B cell (primary cell): Measurements from ENCODE around the gene AP3B2. TPM values are rescaled to one million over a fixed set of nuclear protein-coding genes. Genes with fewer than 3 reads are reported as not detected.

Source experiments
- ATAC-seq: fragments of 200-7000 bp; cut with Tn5 transposase; one replicate; pipeline ENCODE4 v1.10.0; 2021; ENCODE audit warnings: low read depth, mild to moderate bottlenecking, moderate number of reproducible peaks, moderate library complexity
- CTCF ChIA-PET: fragments of 350-600 bp; sonication (Branson Sonifier 250); formaldehyde crosslinking; loops from one replicate; lab custom pipeline; 2021; ENCODE audit warnings: antibody characterized with exemption, inconsistent platforms; lab: Charles Lee
- POLR2A ChIA-PET: fragments of 350-600 bp; sonication (Branson Sonifier 250); formaldehyde crosslinking; loops from one replicate; lab custom pipeline; 2021; ENCODE audit warnings: antibody characterized with exemption; lab: Charles Lee
- DNase-seq: peaks from one replicate; pipeline ENCODE4 v3.0.0; 2013
- H2AFZ ChIP-seq: 2 replicates; pipeline ENCODE4 v1.6.1; 2012; ENCODE audit warnings: mild to moderate bottlenecking, low read depth, low read length; ENCODE audit not compliant: insufficient read depth, poor library complexity, severe bottlenecking
- H3K27ac ChIP-seq, 2 donors: 1 replicate in 1 of 2; 2 replicates in 1 of 2; pipeline ENCODE4 v1.5.1; 2012 to 2013; ENCODE audit warnings: low read length in 2 of 2, mild to moderate bottlenecking in 2 of 2, moderate library complexity in 1 of 2
- H3K27me3 ChIP-seq, 4 experiments: fragments of 200-600 bp in 1 of 4; sonication (generic) in 1 of 4; replicated peaks in 1 of 4; 1 replicate in 2 of 4; 2 replicates in 2 of 4; pipeline versions ENCODE4 v1.6.1 to v1.7.0; 2013 to 2016; ENCODE audit warnings: low read length in 3 of 4, mild to moderate bottlenecking in 2 of 4, mixed read lengths in 1 of 4, moderate library complexity in 1 of 4; ENCODE audit not compliant: insufficient read depth in 4 of 4, control insufficient read depth in 3 of 4; ENCODE audit errors: control extremely low read depth in 1 of 4
- H3K36me3 ChIP-seq, 2 experiments: replicated peaks in 1 of 2; 1 replicate in 1 of 2; 2 replicates in 1 of 2; pipeline versions ENCODE4 v1.6.1 to v1.7.1; 2013; ENCODE audit warnings: low read length in 1 of 2; ENCODE audit not compliant: insufficient read depth in 2 of 2, control insufficient read depth in 1 of 2; ENCODE audit errors: control extremely low read depth in 1 of 2, extremely low read depth in 1 of 2
- H3K4me1 ChIP-seq, 2 donors: fragments of 200-600 bp in 1 of 2; sonication (generic) in 1 of 2; 1 replicate in 1 of 2; 2 replicates in 1 of 2; pipeline versions ENCODE4 v1.5.1 to v1.6.1; 2013 to 2017; ENCODE audit warnings: low read length in 2 of 2; ENCODE audit not compliant: control insufficient read depth in 2 of 2, insufficient read depth in 2 of 2
- H3K4me2 ChIP-seq: replicated peaks from 2 replicates; pipeline ENCODE3; 2012; ENCODE audit warnings: mild to moderate bottlenecking, low read depth, low read length; ENCODE audit not compliant: poor library complexity, severe bottlenecking
- H3K4me3 ChIP-seq, 5 experiments: fragments of 200-600 bp in 1 of 5; sonication (generic) in 1 of 5; 1 replicate in 3 of 5; 2 replicates in 2 of 5; pipeline versions ENCODE4 v1.5.1 to v1.7.0; 2011 to 2016; ENCODE audit warnings: low read length in 4 of 5, mild to moderate bottlenecking in 4 of 5, low read depth in 2 of 5, control low read depth in 1 of 5, moderate library complexity in 1 of 5; ENCODE audit not compliant: insufficient read depth in 1 of 5; ENCODE audit errors: control extremely low read depth in 1 of 5, extremely low read depth in 1 of 5
- H3K79me2 ChIP-seq: fragments of 200-600 bp; sonication (generic); one replicate; pipeline ENCODE4 v1.6.0; 2016; ENCODE audit warnings: low read length; ENCODE audit not compliant: control insufficient read depth, insufficient read depth
- H3K9ac ChIP-seq: fragments of 200-600 bp; sonication (generic); 2 replicates; pipeline ENCODE4 v1.6.1; 2017; ENCODE audit warnings: mild to moderate bottlenecking, low read length, moderate library complexity
- H3K9me3 ChIP-seq, 3 donors: one replicate each; pipeline versions ENCODE4 v1.6.1 to v1.7.1; 2013; ENCODE audit warnings: low read length in 2 of 3; ENCODE audit not compliant: control insufficient read depth in 2 of 3, insufficient read depth in 1 of 3; ENCODE audit errors: control extremely low read depth in 1 of 3
- H4K20me1 ChIP-seq: 2 replicates; pipeline ENCODE4 v1.6.0; 2012; ENCODE audit warnings: mild to moderate bottlenecking, low read length; ENCODE audit not compliant: insufficient read depth, control insufficient read depth, poor library complexity, severe bottlenecking
- H3K27ac Mint-ChIP-seq: one replicate; pipeline ENCODE4 v1.8.0; 2021; ENCODE audit warnings: mixed read lengths
- H3K27me3 Mint-ChIP-seq: one replicate; pipeline ENCODE4 v1.8.0; 2021; ENCODE audit warnings: mixed read lengths
- H3K4me1 Mint-ChIP-seq: one replicate; pipeline ENCODE4 v1.8.0; 2021; ENCODE audit warnings: mixed read lengths
- H3K4me3 Mint-ChIP-seq: one replicate; pipeline ENCODE4 v1.8.0; 2021; ENCODE audit warnings: mixed read lengths
- H3K9me3 Mint-ChIP-seq: one replicate; pipeline ENCODE4 v1.8.0; 2022; ENCODE audit warnings: mixed read lengths; ENCODE audit not compliant: insufficient read depth
- EZH2 ChIP-seq: IDR thresholded peaks from 2 replicates; pipeline ENCODE4 v1.6.1; 2012; ENCODE audit warnings: borderline replicate concordance, low read depth, mild to moderate bottlenecking, moderate library complexity, low read length; ENCODE audit not compliant: insufficient read depth, poor library complexity, severe bottlenecking
- WGBS: methylation state at CpG from one replicate; pipeline ENCODE4 v1.1.5; 2013; ENCODE audit warnings: missing lambda C conversion rate; ENCODE audit not compliant: insufficient coverage; 5-methylcytosine and 5-hydroxymethylcytosine counted together
- intact Hi-C: fragments of 100-400 bp; cut with micrococcal nuclease; formaldehyde crosslinking; loops from one replicate; pipeline ENCODE4 v1.10.0; 2022
- polyA plus RNA-seq: library from polyadenylated mRNA; depleted of rRNA; stranded (reverse); fragments of >200 nt; gene quantifications from 2 replicates; pipeline ENCODE4 v1.2.3, GENCODE V29; 2012
- total RNA-seq, 2 donors: library from RNA; stranded (reverse); fragments of 120-200 nt in 1 of 2; gene quantifications; 1 replicate in 1 of 2; 2 replicates in 1 of 2; pipeline versions ENCODE4 v1.2.3 to v1.2.4, GENCODE V29; 2013 to 2022
- TF ChIP-seq, protein P1 (sequence below): fragments of 200-600 bp; IDR thresholded peaks from one replicate; pipeline ENCODE4 v1.8.0; 2022; ENCODE audit warnings: antibody characterized with exemption, mild to moderate bottlenecking

Gene AP3B2
- total and polyA plus RNA-seq, 2 donors (not counting 1 experiment from before 2014, with no cell fraction given), result 0.15 to 0.37 TPM

- POLR2A ChIA-PET, result no interaction called here
- DNase-seq (no peak), ATAC-seq (no peak)
- Histone ChIP-seq H4K20me1 (no peaks in the 10 kb centered on the region), H3K4me1 (peaks cover 0 to 3% of the 10 kb centered on the region in 2 donors), H3K9me3 (peaks cover 0 to 34% (median 0%) of the 10 kb centered on the region in 3 donors), H2AFZ (no peak overlapping the region), H3K4me3 (no peak overlapping the region), H3K9ac (no peak overlapping the region), H3K79me2 (no peaks in the 10 kb centered on the region), H3K4me2 (no peak overlapping the region), H3K27ac (no peak overlapping the region), H3K27me3 (peaks cover 0 to 33% (median 5%) of the 10 kb centered on the region in 4 experiments), H3K36me3 (no peaks in the 10 kb centered on the region)
- H3K9me3 Mint-ChIP-seq, result peaks cover 8% of the 10 kb centered on the region
- CTCF ChIA-PET, result no interaction called here
- H3K4me1 Mint-ChIP-seq, result peaks cover 2% of the 10 kb centered on the region
- H3K27ac Mint-ChIP-seq, result no peak overlapping the region
- peaks cover 37% of the 10 kb centered on the region for H3K27me3 Mint-ChIP-seq
- 98% methylated on average over 4 of the region's 4 CpGs for WGBS
- intact Hi-C loops, result no loop called here
- TF ChIP-seq, protein P1, sequence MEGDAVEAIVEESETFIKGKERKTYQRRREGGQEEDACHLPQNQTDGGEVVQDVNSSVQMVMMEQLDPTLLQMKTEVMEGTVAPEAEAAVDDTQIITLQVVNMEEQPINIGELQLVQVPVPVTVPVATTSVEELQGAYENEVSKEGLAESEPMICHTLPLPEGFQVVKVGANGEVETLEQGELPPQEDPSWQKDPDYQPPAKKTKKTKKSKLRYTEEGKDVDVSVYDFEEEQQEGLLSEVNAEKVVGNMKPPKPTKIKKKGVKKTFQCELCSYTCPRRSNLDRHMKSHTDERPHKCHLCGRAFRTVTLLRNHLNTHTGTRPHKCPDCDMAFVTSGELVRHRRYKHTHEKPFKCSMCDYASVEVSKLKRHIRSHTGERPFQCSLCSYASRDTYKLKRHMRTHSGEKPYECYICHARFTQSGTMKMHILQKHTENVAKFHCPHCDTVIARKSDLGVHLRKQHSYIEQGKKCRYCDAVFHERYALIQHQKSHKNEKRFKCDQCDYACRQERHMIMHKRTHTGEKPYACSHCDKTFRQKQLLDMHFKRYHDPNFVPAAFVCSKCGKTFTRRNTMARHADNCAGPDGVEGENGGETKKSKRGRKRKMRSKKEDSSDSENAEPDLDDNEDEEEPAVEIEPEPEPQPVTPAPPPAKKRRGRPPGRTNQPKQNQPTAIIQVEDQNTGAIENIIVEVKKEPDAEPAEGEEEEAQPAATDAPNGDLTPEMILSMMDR, result no peak
- no peak for TF ChIP-seq EZH2
- H3K4me3 Mint-ChIP-seq, result no peak overlapping the region
Measured at GRCh38 chr15:82715003-82715402, 5.3 kb upstream of the AP3B2 start.

- no peaks in the 10 kb centered on the region for H4K20me1 ChIP-seq
- Mint-ChIP-seq H3K27ac (no peak overlapping the region), H3K4me3 (no peak overlapping the region), H3K9me3 (peaks cover 8% of the 10 kb centered on the region), H3K4me1 (peaks cover 2% of the 10 kb centered on the region), H3K27me3 (peaks cover 37% of the 10 kb centered on the region)
- peaks cover 0 to 37% (median 5%) of the 10 kb centered on the region in 4 experiments for H3K27me3 ChIP-seq
- ATAC-seq (no peak), DNase-seq (no peak)
- no peak overlapping the region for H2AFZ ChIP-seq
- peaks cover 0 to 37% (median 0%) of the 10 kb centered on the region in 3 donors for H3K9me3 ChIP-seq
- H3K4me3 ChIP-seq, result no peak overlapping the region
- H3K79me2 ChIP-seq, result no peaks in the 10 kb centered on the region
- no peak for TF ChIP-seq EZH2
- TF ChIP-seq, protein P1, result no peak
- no peak overlapping the region for H3K9ac ChIP-seq
- ChIA-PET POLR2A (no interaction called here), CTCF (no interaction called here)
- H3K27ac ChIP-seq, result no peak overlapping the region
- peaks cover 0 to 9% of the 10 kb centered on the region in 2 donors for H3K4me1 ChIP-seq
- H3K4me2 ChIP-seq, result no peak overlapping the region
- 76% methylated on average over 2 of the region's 3 CpGs for WGBS
- H3K36me3 ChIP-seq, result no peaks in the 10 kb centered on the region
- intact Hi-C loops, result no loop called here
Measured at GRCh38 chr15:82714016-82714415, 4.3 kb upstream of the AP3B2 start.
